ENCODE data around the gene HIVEP3.

DNA sequence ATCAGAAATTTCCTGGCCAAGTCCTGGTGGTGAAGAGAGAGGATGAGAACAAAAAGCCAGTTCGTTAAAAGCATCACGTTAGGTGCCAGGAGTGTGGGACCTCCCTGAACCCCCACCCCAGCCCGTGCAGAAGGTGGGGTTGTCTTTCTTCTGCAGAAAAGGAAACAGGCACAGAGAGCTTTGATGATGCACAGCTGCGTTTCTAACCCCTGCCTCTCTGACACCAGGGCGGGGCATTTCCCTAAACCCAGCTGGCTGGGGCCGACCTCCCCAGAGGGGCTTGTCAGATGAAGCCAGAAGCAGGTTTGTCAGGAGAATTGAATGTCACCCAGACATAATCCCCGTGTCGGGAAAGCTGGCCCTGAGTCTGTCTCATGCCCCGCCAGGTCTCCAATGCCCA is 244.9 kb downstream of the HIVEP3 start:
- no peak for TF ChIP-seq CTCF (IDR thresholded peaks at IDR 0.05)
- no peak for TF ChIP-seq POLR2A (IDR thresholded peaks at IDR 0.05)
